SK-N-SH treated with all-trans-retinoic acid at 6 μM for 48 hours (cell line): ENCODE results near the gene ARHGEF12.

Source experiments
- ATAC-seq: fragments of 200-7000 bp; cut with Tn5 transposase; 3 replicates; pipeline ENCODE4 v1.9.1; 2020; ENCODE audit warnings: mild to moderate bottlenecking, moderate library complexity
- ARNTL ChIP-seq: fragments of 450-650 bp; formaldehyde crosslinking; IDR thresholded peaks from 2 replicates; pipeline ENCODE4 v1.5.0; 2020; ENCODE audit warnings: low read depth, mild to moderate bottlenecking, moderate library complexity, borderline replicate concordance
- CSDC2 ChIP-seq: fragments of 250-450 bp; sonication (Bioruptor Pico); IDR thresholded peaks from 2 replicates; pipeline ENCODE4 v1.5.0; 2020; ENCODE audit warnings: mild to moderate bottlenecking, moderate library complexity
- CSRNP3 ChIP-seq: fragments of 250-450 bp; sonication (Bioruptor Pico); IDR thresholded peaks from 2 replicates; pipeline ENCODE4 v1.5.1; 2021; ENCODE audit warnings: mild to moderate bottlenecking, moderate library complexity
- ESRRG ChIP-seq: fragments of 250-450 bp; sonication (Bioruptor Pico); IDR thresholded peaks from 2 replicates; pipeline ENCODE4 v1.6.1; 2021; ENCODE audit warnings: mild to moderate bottlenecking
- ISL1 ChIP-seq: fragments of 250-450 bp; sonication (Bioruptor Pico); IDR thresholded peaks from 2 replicates; pipeline ENCODE4 v2.1.2; 2022; ENCODE audit warnings: mild to moderate bottlenecking, moderate library complexity
- OSR1 ChIP-seq: fragments of 250-450 bp; sonication (Bioruptor Pico); IDR thresholded peaks from 2 replicates; pipeline ENCODE4 v1.8.0; 2022; ENCODE audit warnings: moderate library complexity, mild to moderate bottlenecking, inconsistent platforms
- PATZ1 ChIP-seq: fragments of 250-450 bp; sonication (Bioruptor Pico); IDR thresholded peaks from 2 replicates; pipeline ENCODE4 v1.8.0; 2020; ENCODE audit warnings: mild to moderate bottlenecking, moderate library complexity, borderline replicate concordance
- POU6F1 ChIP-seq: fragments of 250-450 bp; sonication (Bioruptor Pico); IDR thresholded peaks from 2 replicates; pipeline ENCODE4 v1.8.0; 2021; ENCODE audit warnings: low read depth, mild to moderate bottlenecking, moderate library complexity, borderline replicate concordance
- SNAI2 ChIP-seq: fragments of 250-450 bp; sonication (Bioruptor Pico); IDR thresholded peaks from 2 replicates; pipeline ENCODE4 v1.5.0; 2020; ENCODE audit warnings: mild to moderate bottlenecking, moderate library complexity
- TCF4 ChIP-seq: fragments of 250-450 bp; sonication (Bioruptor Pico); IDR thresholded peaks from 2 replicates; pipeline ENCODE4 v1.8.0; 2021; ENCODE audit warnings: mild to moderate bottlenecking, moderate library complexity, borderline replicate concordance
- TOX ChIP-seq: fragments of 250-450 bp; sonication (Bioruptor Pico); IDR thresholded peaks from 2 replicates; pipeline ENCODE4 v1.8.0; 2021; ENCODE audit warnings: mild to moderate bottlenecking, moderate library complexity, borderline replicate concordance
- TSHZ2 ChIP-seq: fragments of 250-450 bp; sonication (Bioruptor Pico); IDR thresholded peaks from 2 replicates; pipeline ENCODE4 v1.5.0; 2020; ENCODE audit warnings: mild to moderate bottlenecking, moderate library complexity
- ZC3H10 ChIP-seq: fragments of 250-450 bp; sonication (Bioruptor Pico); IDR thresholded peaks from 2 replicates; pipeline ENCODE4 v1.5.1; 2021; ENCODE audit warnings: mild to moderate bottlenecking, moderate library complexity
- ZFP3 ChIP-seq: fragments of 250-450 bp; sonication (Bioruptor Pico); IDR thresholded peaks from 2 replicates; pipeline ENCODE4 v1.5.0; 2020; ENCODE audit warnings: mild to moderate bottlenecking, moderate library complexity
- ZFP30 ChIP-seq: fragments of 450-650 bp; formaldehyde crosslinking; IDR thresholded peaks from 2 replicates; pipeline ENCODE4 v1.5.0; 2022; ENCODE audit warnings: mild to moderate bottlenecking, moderate library complexity
- ZNF565 ChIP-seq: fragments of 450-650 bp; formaldehyde crosslinking; conservative IDR thresholded peaks from 2 replicates; pipeline ENCODE4 v1.5.0; 2020; ENCODE audit warnings: low read depth, mild to moderate bottlenecking, moderate library complexity
- ZNF70 ChIP-seq: fragments of 450-650 bp; formaldehyde crosslinking; IDR thresholded peaks from 2 replicates; pipeline ENCODE4 v1.5.0; 2020; ENCODE audit warnings: mild to moderate bottlenecking, moderate library complexity
- ZNF8 ChIP-seq: fragments of 450-650 bp; formaldehyde crosslinking; IDR thresholded peaks from 2 replicates; pipeline ENCODE4 v1.5.0; 2020; ENCODE audit warnings: mild to moderate bottlenecking, moderate library complexity

ARHGEF12 gene

GRCh38 chr11:120318906-120319305, 17.3 kb upstream of the ARHGEF12 start:
- TF ChIP-seq TCF4 (CRISPR knock-in tag) = no peak
- no peak for TF ChIP-seq CSRNP3 (CRISPR knock-in tag)
- TF ChIP-seq PATZ1 = no peak
- no peak for TF ChIP-seq POU6F1 (CRISPR knock-in tag)
- TF ChIP-seq CSDC2 (CRISPR knock-in tag) = no peak
- TF ChIP-seq ARNTL (CRISPR knock-in tag) = no peak
- no peak for TF ChIP-seq ZFP30
- no peak for TF ChIP-seq ISL1 (CRISPR knock-in tag)
- TF ChIP-seq ZFP3 (CRISPR knock-in tag) = no peak
- TF ChIP-seq ZNF70 (CRISPR knock-in tag) = no peak
- no peak for TF ChIP-seq ZNF565 (CRISPR knock-in tag)
- no peak for TF ChIP-seq OSR1 (CRISPR knock-in tag)
- no peak for TF ChIP-seq ZC3H10 (CRISPR knock-in tag)
- TF ChIP-seq TSHZ2 (CRISPR knock-in tag) = no peak
- TF ChIP-seq TOX (CRISPR knock-in tag) = no peak
- ATAC-seq = no peak

- peak; percentile 90 for ATAC-seq
- peak; percentile 43; the same call in 1 of the 2 replicates for TF ChIP-seq SNAI2 (CRISPR knock-in tag)
- 0 out of 2 replicates have a peak, but pooled peaks have one; percentile 29 for TF ChIP-seq PATZ1
- TF ChIP-seq ZFP30 = no peak
- TF ChIP-seq, all 23 proteins: peak for 2
These were observed 11.0 kb upstream of the ARHGEF12 start, which contains the start of gene TLCD5 for GRCh38 chr11:120324932-120325810. TSS of gene TLCD5 (plus strand) at chr11:120325299. CDS start at chr11:120327442, 2,143 bp downstream.

- no peak for TF ChIP-seq ISL1 (CRISPR knock-in tag)
- no peak for TF ChIP-seq ESRRG
- TF ChIP-seq TCF4 (CRISPR knock-in tag) = no peak
- TF ChIP-seq PATZ1 = no peak
- TF ChIP-seq OSR1 (CRISPR knock-in tag) = no peak
- no peak for TF ChIP-seq ZFP3 (CRISPR knock-in tag)
- TF ChIP-seq CSRNP3 (CRISPR knock-in tag) = no peak
- TF ChIP-seq ARNTL (CRISPR knock-in tag) = no peak
- no peak for TF ChIP-seq TOX (CRISPR knock-in tag)
- no peak for TF ChIP-seq TSHZ2 (CRISPR knock-in tag)
- TF ChIP-seq ZNF8 (CRISPR knock-in tag) = no peak
- TF ChIP-seq ZC3H10 (CRISPR knock-in tag) = no peak
- no peak for TF ChIP-seq SNAI2 (CRISPR knock-in tag)
- TF ChIP-seq, all 23 proteins: peak for 0
- peak; percentile 39 for ATAC-seq
These were observed 10.0 kb upstream of the ARHGEF12 start for GRCh38 chr11:120326228-120326627.
